ENCODE measurements around the gene GPC5. TPM values are rescaled to one million over a fixed set of nuclear protein-coding genes. Genes with fewer than 3 reads are reported as not detected.

GPC5 gene
- total and polyA plus RNA-seq, 2 of the 8 experiments (the other 6 are each of a cell fraction or from before 2014, with no cell fraction given) = 0.20 to 0.39 TPM

DNA sequence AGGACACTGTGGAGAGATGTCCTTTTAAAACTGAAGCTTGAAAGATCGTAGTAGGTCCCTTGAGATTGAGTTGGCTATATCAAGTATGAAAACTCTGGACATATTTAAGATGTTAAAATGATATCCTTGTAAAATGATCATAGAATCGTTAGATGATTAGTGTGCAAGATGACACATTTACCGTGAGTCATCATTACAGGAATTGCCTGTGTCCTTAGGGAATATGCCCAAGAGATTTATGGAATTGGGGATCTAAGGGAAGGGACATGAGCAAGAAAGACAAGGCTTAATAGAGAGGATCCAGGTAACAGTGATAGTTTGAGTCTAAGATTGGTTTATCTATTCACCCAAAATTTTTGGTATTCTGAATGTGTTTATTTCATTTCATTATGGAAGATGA is 233.7 kb downstream of the GPC5 start (continued):
- TF ChIP-seq RFX5 (IDR thresholded peaks at IDR 0.05; ENCODE audit: borderline replicate concordance, low read depth, low read length) (no peak), SRF (IDR thresholded peaks at IDR 0.05; ENCODE audit: low read depth, low read length) (no peak), GTF2F1 (IDR thresholded peaks at IDR 0.05; ENCODE audit: borderline replicate concordance, low read depth, low read length) (no peak)
- TF ChIP-seq, protein P1, sequence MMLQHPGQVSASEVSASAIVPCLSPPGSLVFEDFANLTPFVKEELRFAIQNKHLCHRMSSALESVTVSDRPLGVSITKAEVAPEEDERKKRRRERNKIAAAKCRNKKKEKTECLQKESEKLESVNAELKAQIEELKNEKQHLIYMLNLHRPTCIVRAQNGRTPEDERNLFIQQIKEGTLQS (IDR thresholded peaks at IDR 0.05; ENCODE audit: insufficient read depth, low read depth, low read length) = no peak

All from H1 (cell line).